HEK293 (cell line): ENCODE data around the gene TPO.

Experiments used
- INSM2 ChIP-seq: fragments of 450-650 bp; formaldehyde crosslinking; IDR thresholded peaks from 2 replicates; pipeline ENCODE4 v1.5.1; 2016; ENCODE audit warnings: missing biosample characterization, missing genetic modification characterization
- ZFP37 ChIP-seq: fragments of 450-650 bp; formaldehyde crosslinking; IDR thresholded peaks from 2 replicates; pipeline ENCODE4 v1.5.1; 2016; ENCODE audit warnings: missing biosample characterization, missing genetic modification characterization
- ZNF670 ChIP-seq: fragments of 450-650 bp; formaldehyde crosslinking; IDR thresholded peaks from 2 replicates; pipeline ENCODE4 v1.5.1; 2016; ENCODE audit warnings: missing biosample characterization, missing genetic modification characterization, low read depth
- ZNF785 ChIP-seq: fragments of 450-650 bp; formaldehyde crosslinking; IDR thresholded peaks from 2 replicates; pipeline ENCODE4 v1.5.1; 2016; ENCODE audit warnings: missing biosample characterization, missing genetic modification characterization
- TF ChIP-seq, protein P1 (sequence below): fragments of 450-650 bp; formaldehyde crosslinking; IDR thresholded peaks from 2 replicates; pipeline ENCODE4 v1.5.1; 2016; ENCODE audit warnings: missing biosample characterization, missing genetic modification characterization
- TF ChIP-seq, protein P2 (sequence below): fragments of 450-650 bp; formaldehyde crosslinking; IDR thresholded peaks from 2 replicates; pipeline ENCODE4 v1.5.1; 2016; ENCODE audit warnings: missing biosample characterization, missing genetic modification characterization
- TF ChIP-seq, protein P3 (sequence below): fragments of 450-650 bp; formaldehyde crosslinking; IDR thresholded peaks from 2 replicates; pipeline ENCODE4 v1.5.1; 2016; ENCODE audit warnings: missing biosample characterization, missing genetic modification characterization
- TF ChIP-seq, protein P4 (sequence below): fragments of 450-650 bp; formaldehyde crosslinking; optimal IDR thresholded peaks from 2 replicates; pipeline ENCODE3; 2016; ENCODE audit warnings: missing biosample characterization, mild to moderate bottlenecking, missing genetic modification characterization

DNA sequence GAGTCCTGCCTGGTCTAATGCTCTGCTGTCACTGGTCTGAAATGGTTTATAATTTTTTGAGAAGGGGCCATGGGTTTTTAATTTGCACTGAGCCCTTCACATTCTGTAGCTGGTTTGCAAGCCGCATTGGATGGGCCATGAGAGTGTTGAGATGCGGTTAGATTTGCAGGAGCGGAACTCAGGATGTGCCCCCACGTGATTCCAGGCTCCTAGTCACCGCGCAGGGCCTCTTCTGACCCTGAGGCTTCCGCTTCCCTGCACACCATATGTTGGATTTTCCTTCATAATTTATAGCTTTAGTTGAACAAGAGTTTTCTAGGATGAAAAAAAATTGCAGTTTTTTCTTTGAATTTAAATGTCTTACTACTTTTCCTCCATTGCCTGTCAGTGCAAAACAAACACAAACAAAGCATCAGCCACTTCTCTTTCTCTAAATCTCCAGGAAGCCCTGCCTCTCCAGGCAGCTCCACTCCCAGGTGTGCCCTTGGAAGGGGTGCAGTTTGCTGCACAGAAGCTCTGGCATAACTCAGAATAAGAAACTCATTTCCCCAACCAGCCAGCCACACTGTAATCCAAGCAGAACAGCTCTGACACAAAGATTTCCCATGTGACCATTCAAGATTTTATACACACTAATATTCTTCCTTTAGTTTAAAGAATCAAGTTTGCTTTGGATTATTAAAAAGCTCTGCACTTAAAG lies 18.4 kb upstream of the TPO start:
- TF ChIP-seq, protein P1, sequence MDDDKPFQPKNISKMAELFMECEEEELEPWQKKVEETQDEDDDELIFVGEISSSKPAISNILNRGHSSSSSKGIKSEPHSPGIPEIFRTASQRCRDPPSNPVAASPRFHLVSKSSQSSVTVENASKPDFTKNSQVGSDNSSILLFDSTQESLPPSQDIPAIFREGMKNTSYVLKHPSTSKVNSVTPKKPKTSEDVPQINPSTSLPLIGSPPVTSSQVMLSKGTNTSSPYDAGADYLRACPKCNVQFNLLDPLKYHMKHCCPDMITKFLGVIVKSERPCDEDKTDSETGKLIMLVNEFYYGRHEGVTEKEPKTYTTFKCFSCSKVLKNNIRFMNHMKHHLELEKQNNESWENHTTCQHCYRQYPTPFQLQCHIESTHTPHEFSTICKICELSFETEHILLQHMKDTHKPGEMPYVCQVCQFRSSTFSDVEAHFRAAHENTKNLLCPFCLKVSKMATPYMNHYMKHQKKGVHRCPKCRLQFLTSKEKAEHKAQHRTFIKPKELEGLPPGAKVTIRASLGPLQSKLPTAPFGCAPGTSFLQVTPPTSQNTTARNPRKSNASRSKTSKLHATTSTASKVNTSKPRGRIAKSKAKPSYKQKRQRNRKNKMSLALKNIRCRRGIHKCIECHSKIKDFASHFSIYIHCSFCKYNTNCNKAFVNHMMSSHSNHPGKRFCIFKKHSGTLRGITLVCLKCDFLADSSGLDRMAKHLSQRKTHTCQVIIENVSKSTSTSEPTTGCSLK, result no peak
- TF ChIP-seq ZNF670 (tag by site-specific recombination) (no peak), INSM2 (tag by site-specific recombination) (no peak), ZNF785 (tag by site-specific recombination) (no peak), ZFP37 (tag by site-specific recombination) (no peak)
- TF ChIP-seq, protein P2, sequence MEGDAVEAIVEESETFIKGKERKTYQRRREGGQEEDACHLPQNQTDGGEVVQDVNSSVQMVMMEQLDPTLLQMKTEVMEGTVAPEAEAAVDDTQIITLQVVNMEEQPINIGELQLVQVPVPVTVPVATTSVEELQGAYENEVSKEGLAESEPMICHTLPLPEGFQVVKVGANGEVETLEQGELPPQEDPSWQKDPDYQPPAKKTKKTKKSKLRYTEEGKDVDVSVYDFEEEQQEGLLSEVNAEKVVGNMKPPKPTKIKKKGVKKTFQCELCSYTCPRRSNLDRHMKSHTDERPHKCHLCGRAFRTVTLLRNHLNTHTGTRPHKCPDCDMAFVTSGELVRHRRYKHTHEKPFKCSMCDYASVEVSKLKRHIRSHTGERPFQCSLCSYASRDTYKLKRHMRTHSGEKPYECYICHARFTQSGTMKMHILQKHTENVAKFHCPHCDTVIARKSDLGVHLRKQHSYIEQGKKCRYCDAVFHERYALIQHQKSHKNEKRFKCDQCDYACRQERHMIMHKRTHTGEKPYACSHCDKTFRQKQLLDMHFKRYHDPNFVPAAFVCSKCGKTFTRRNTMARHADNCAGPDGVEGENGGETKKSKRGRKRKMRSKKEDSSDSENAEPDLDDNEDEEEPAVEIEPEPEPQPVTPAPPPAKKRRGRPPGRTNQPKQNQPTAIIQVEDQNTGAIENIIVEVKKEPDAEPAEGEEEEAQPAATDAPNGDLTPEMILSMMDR (tag by site-specific recombination), result no peak
- TF ChIP-seq, protein P3, sequence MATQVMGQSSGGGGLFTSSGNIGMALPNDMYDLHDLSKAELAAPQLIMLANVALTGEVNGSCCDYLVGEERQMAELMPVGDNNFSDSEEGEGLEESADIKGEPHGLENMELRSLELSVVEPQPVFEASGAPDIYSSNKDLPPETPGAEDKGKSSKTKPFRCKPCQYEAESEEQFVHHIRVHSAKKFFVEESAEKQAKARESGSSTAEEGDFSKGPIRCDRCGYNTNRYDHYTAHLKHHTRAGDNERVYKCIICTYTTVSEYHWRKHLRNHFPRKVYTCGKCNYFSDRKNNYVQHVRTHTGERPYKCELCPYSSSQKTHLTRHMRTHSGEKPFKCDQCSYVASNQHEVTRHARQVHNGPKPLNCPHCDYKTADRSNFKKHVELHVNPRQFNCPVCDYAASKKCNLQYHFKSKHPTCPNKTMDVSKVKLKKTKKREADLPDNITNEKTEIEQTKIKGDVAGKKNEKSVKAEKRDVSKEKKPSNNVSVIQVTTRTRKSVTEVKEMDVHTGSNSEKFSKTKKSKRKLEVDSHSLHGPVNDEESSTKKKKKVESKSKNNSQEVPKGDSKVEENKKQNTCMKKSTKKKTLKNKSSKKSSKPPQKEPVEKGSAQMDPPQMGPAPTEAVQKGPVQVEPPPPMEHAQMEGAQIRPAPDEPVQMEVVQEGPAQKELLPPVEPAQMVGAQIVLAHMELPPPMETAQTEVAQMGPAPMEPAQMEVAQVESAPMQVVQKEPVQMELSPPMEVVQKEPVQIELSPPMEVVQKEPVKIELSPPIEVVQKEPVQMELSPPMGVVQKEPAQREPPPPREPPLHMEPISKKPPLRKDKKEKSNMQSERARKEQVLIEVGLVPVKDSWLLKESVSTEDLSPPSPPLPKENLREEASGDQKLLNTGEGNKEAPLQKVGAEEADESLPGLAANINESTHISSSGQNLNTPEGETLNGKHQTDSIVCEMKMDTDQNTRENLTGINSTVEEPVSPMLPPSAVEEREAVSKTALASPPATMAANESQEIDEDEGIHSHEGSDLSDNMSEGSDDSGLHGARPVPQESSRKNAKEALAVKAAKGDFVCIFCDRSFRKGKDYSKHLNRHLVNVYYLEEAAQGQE (tag by site-specific recombination), result no peak
- TF ChIP-seq, protein P4, sequence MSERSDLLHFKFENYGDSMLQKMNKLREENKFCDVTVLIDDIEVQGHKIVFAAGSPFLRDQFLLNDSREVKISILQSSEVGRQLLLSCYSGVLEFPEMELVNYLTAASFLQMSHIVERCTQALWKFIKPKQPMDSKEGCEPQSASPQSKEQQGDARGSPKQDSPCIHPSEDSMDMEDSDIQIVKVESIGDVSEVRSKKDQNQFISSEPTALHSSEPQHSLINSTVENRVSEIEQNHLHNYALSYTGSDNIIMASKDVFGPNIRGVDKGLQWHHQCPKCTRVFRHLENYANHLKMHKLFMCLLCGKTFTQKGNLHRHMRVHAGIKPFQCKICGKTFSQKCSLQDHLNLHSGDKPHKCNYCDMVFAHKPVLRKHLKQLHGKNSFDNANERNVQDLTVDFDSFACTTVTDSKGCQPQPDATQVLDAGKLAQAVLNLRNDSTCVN (tag by site-specific recombination), result no peak
